SU-DHL-6 (cell line): ENCODE data around the gene CAGE1.

Source experiments
- EZH2phosphoT487 ChIP-seq: fragments of 200-600 bp; sonication (generic), shearing (Covaris generic); conservative IDR thresholded peaks from 2 replicates; pipeline ENCODE4 v1.6.1; 2018; ENCODE audit warnings: mild to moderate bottlenecking, antibody characterized with exemption, low read length, moderate library complexity, mixed read lengths
- TF ChIP-seq, protein P1 (sequence below): fragments of 200-600 bp; sonication (generic); IDR thresholded peaks from one replicate; pipeline ENCODE4 v1.5.1; 2017; ENCODE audit warnings: antibody characterized with exemption, mild to moderate bottlenecking, low read length, moderate library complexity; ENCODE audit not compliant: insufficient read depth, poor library complexity, severe bottlenecking

DNA sequence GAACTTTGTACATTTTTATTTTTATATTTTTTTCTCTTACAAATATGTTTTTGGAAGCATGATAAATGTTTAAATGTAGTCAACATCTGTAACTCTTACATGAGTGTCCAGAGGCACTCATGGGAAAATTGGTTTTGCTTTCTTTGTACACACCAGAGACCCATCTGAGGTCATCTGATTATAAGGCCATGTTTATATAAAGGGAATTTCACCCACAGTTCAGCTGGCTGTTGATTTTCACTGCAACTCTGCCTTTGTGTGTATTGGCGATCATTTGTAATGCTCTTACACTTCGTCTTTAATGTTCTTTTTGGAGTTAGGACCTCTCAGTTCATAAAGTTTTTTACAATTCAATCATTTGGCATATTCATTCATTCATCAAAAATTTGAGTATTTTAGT is 28.1 kb upstream of the CAGE1 start:
- TF ChIP-seq, protein P1, sequence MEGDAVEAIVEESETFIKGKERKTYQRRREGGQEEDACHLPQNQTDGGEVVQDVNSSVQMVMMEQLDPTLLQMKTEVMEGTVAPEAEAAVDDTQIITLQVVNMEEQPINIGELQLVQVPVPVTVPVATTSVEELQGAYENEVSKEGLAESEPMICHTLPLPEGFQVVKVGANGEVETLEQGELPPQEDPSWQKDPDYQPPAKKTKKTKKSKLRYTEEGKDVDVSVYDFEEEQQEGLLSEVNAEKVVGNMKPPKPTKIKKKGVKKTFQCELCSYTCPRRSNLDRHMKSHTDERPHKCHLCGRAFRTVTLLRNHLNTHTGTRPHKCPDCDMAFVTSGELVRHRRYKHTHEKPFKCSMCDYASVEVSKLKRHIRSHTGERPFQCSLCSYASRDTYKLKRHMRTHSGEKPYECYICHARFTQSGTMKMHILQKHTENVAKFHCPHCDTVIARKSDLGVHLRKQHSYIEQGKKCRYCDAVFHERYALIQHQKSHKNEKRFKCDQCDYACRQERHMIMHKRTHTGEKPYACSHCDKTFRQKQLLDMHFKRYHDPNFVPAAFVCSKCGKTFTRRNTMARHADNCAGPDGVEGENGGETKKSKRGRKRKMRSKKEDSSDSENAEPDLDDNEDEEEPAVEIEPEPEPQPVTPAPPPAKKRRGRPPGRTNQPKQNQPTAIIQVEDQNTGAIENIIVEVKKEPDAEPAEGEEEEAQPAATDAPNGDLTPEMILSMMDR: no peak
- no peak for TF ChIP-seq EZH2phosphoT487
